K562 (cell line): ENCODE data around the gene B3GAT3. TPM values are rescaled to one million over a fixed set of nuclear protein-coding genes. Genes with fewer than 3 reads are reported as not detected.

Source experiments
- CBFA2T3 ChIP-seq: fragments of 450-650 bp; IDR thresholded peaks from 2 replicates; pipeline ENCODE4 v1.6.1; 2017
- CBX5 ChIP-seq: IDR thresholded peaks from 2 replicates; pipeline ENCODE4 v1.6.1; 2014; ENCODE audit warnings: low read depth, borderline replicate concordance
- EHMT2 ChIP-seq: fragments of 450-650 bp; IDR thresholded peaks from 2 replicates; pipeline ENCODE4 v1.6.1; 2018; ENCODE audit warnings: antibody characterized with exemption
- ETV5 ChIP-seq: sonication (generic); formaldehyde crosslinking; IDR thresholded peaks from 2 replicates; pipeline ENCODE4 v1.4.0; 2020; ENCODE audit warnings: low read depth, mild to moderate bottlenecking, missing genetic modification reagents
- FOXK1 ChIP-seq: sonication (generic); formaldehyde crosslinking; IDR thresholded peaks from 2 replicates; pipeline ENCODE4 v1.8.0; 2022; ENCODE audit warnings: missing genetic modification reagents, mild to moderate bottlenecking, borderline replicate concordance
- FOXM1 ChIP-seq, 2 experiments: fragments of 450-650 bp in 1 of 2; sonication (generic) in 1 of 2; formaldehyde crosslinking in 1 of 2; IDR thresholded peaks; 2 replicates each; pipeline versions ENCODE4 v1.6.1 to v1.9.0; 2017 to 2022; ENCODE audit warnings: low read depth in 2 of 2, mild to moderate bottlenecking in 2 of 2, missing genetic modification reagents in 1 of 2, moderate library complexity in 1 of 2
- FOXP1 ChIP-seq: sonication (generic); formaldehyde crosslinking; IDR thresholded peaks from 2 replicates; pipeline ENCODE4 v1.8.0; 2022; ENCODE audit warnings: mild to moderate bottlenecking, missing genetic modification reagents
- HDAC8 ChIP-seq: fragments of 450-650 bp; IDR thresholded peaks from 2 replicates; pipeline ENCODE4 v1.6.1; 2016; ENCODE audit warnings: mild to moderate bottlenecking, missing genetic modification characterization, moderate library complexity, missing compliant biosample characterization
- HNRNPLL ChIP-seq: fragments of 200-400 bp; formaldehyde crosslinking; IDR thresholded peaks from 2 replicates; pipeline ENCODE4 v1.6.1; 2017; ENCODE audit warnings: low read length, low read depth, mild to moderate bottlenecking; ENCODE audit not compliant: poor library complexity, severe bottlenecking
- HOMEZ ChIP-seq: fragments of 250-450 bp; sonication (Bioruptor Pico); IDR thresholded peaks from 2 replicates; pipeline ENCODE4 v1.4.0; 2020; ENCODE audit warnings: mild to moderate bottlenecking, moderate library complexity
- HSF4 ChIP-seq: fragments of 250-450 bp; sonication (Bioruptor Pico); IDR thresholded peaks from 2 replicates; pipeline ENCODE4 v2.1.2; 2022; ENCODE audit warnings: mild to moderate bottlenecking, moderate library complexity, borderline replicate concordance
- MLLT1 ChIP-seq, 2 experiments: fragments of 450-650 bp; IDR thresholded peaks; 2 replicates each; pipeline ENCODE4 v1.6.1; 2016
- MLX ChIP-seq, 2 experiments: fragments of 450-650 bp in 1 of 2; sonication (generic) in 1 of 2; formaldehyde crosslinking; conservative IDR thresholded peaks; 2 replicates each; pipeline versions ENCODE4 v1.4.0 to v1.8.1; 2020 to 2022; ENCODE audit warnings: mild to moderate bottlenecking in 1 of 2, missing genetic modification reagents in 1 of 2
- MTA3 ChIP-seq: fragments of 450-650 bp; formaldehyde crosslinking; IDR thresholded peaks from 2 replicates; pipeline ENCODE4 v1.6.1; 2017; ENCODE audit warnings: mild to moderate bottlenecking, borderline replicate concordance
- MYNN ChIP-seq, 2 experiments: sonication (generic); formaldehyde crosslinking in 1 of 2; IDR thresholded peaks; 2 replicates each; pipeline versions ENCODE4 v1.5.0 to v1.6.1; 2016 to 2020; ENCODE audit warnings: antibody characterized with exemption in 1 of 2, missing genetic modification reagents in 1 of 2
- PTRF ChIP-seq: fragments of 450-650 bp; IDR thresholded peaks from 2 replicates; pipeline ENCODE4 v1.6.1; 2016; ENCODE audit warnings: mild to moderate bottlenecking, missing genetic modification characterization, missing compliant biosample characterization
- SOX6 ChIP-seq: fragments of 450-650 bp; IDR thresholded peaks from 2 replicates; pipeline ENCODE4 v1.6.1; 2014; ENCODE audit warnings: mild to moderate bottlenecking
- SUPT5H ChIP-seq: fragments of 450-650 bp; IDR thresholded peaks from 2 replicates; pipeline ENCODE4 v1.6.1; 2016
- TAF1 ChIP-seq: IDR thresholded peaks from 2 replicates; pipeline ENCODE4 v1.6.1; 2011; ENCODE audit warnings: mild to moderate bottlenecking, low read length, moderate library complexity; ENCODE audit not compliant: insufficient read depth, control insufficient read depth, severe bottlenecking; ENCODE audit errors: extremely low read depth
- YBX1 ChIP-seq: fragments of 450-650 bp; IDR thresholded peaks from 2 replicates; pipeline ENCODE4 v1.7.1; 2016; ENCODE audit warnings: mild to moderate bottlenecking
- ZBTB7A ChIP-seq: IDR thresholded peaks from 2 replicates; pipeline ENCODE4 v1.6.1; 2011; ENCODE audit warnings: low read depth, mild to moderate bottlenecking, low read length, moderate library complexity, borderline replicate concordance; ENCODE audit not compliant: control insufficient read depth
- ZNF212 ChIP-seq: fragments of 450-650 bp; formaldehyde crosslinking; IDR thresholded peaks from 2 replicates; pipeline ENCODE4 v1.4.0; 2020; ENCODE audit warnings: mild to moderate bottlenecking
- ZNF224 ChIP-seq: sonication (generic); formaldehyde crosslinking; IDR thresholded peaks from 2 replicates; pipeline ENCODE4 v1.8.0; 2022; ENCODE audit warnings: mild to moderate bottlenecking, missing genetic modification reagents
- ZNF444 ChIP-seq: fragments of 250-450 bp; sonication (Bioruptor Pico); IDR thresholded peaks from 2 replicates; pipeline ENCODE4 v1.4.0; 2020; ENCODE audit warnings: mild to moderate bottlenecking, moderate library complexity
- ZNF707 ChIP-seq: fragments of 250-450 bp; sonication (Bioruptor Pico); conservative IDR thresholded peaks from 2 replicates; pipeline ENCODE4 v1.8.0; 2022; ENCODE audit warnings: inconsistent platforms, mild to moderate bottlenecking, moderate library complexity
- ZSCAN29 ChIP-seq: fragments of 450-650 bp; IDR thresholded peaks from 2 replicates; pipeline ENCODE4 v1.6.1; 2017
- ZZZ3 ChIP-seq: fragments of 450-650 bp; IDR thresholded peaks from 2 replicates; pipeline ENCODE4 v1.6.1; 2016; ENCODE audit warnings: antibody characterized with exemption, mild to moderate bottlenecking, moderate library complexity
- polyA plus RNA-seq, 8 experiments: library from polyadenylated mRNA; depleted of rRNA in 4 of 8; stranded (reverse) in 5 of 8; unstranded in 3 of 8; fragments of >200 nt; fragmentation: Nextera tagmentation in 2 of 8; fragmentation: Illumina TruSeq in 1 of 8; extraction: Ambion mirVana in 2 of 8; extraction: Trizol in 1 of 8; gene quantifications; 2 replicates each; pipeline versions ENCODE4 v1.2.1 to v1.2.3, GENCODE V29; 2011 to 2014; ENCODE audit warnings: inconsistent platforms in 1 of 8, missing spikeins in 1 of 8
- total RNA-seq, 7 experiments: library from RNA; depleted of rRNA in 6 of 7; stranded (reverse); fragments of >200 nt in 6 of 7; fragmentation: Illumina TruSeq in 2 of 7; extraction: Trizol in 2 of 7; gene quantifications; 2 replicates each; pipeline versions ENCODE4 v1.2.1 to v1.2.3, GENCODE V29; 2011 to 2021; ENCODE audit warnings: low replicate concordance in 1 of 7

Gene B3GAT3
- total and polyA plus RNA-seq, 9 of the 15 experiments (the other 6 are each of a cell fraction or from before 2014, with no cell fraction given): 0.30 to 64.0 (median 21.4) TPM

- TF ChIP-seq FOXP1 (no peak), MLLT1 (IDR thresholded peaks at IDR 0.05) (no peak), TAF1 (no peak), MLX (CRISPR knock-in tag; conservative IDR thresholded peaks at IDR 0.05) (no peak), CBX5 (no peak), FOXM1 (IDR thresholded peaks at IDR 0.05; ENCODE audit: low read depth) (no peak), FOXM1 (CRISPR knock-in tag; IDR thresholded peaks at IDR 0.05; ENCODE audit: low read depth) (no peak), YBX1 (no peak), SOX6 (no peak), FOXK1 (CRISPR knock-in tag) (no peak), PTRF (no peak), HDAC8 (tag) (no peak), MYNN (IDR thresholded peaks at IDR 0.05) (0 out of 2 replicates have a peak, but pooled peaks have one; percentile 19), MYNN (CRISPR knock-in tag; IDR thresholded peaks at IDR 0.05) (no peak), ZNF707 (CRISPR knock-in tag) (no peak), EHMT2 (no peak), MTA3 (no peak), HSF4 (CRISPR knock-in tag) (no peak), ZBTB7A (peak; percentile 35; the same call in 1 of the 2 replicates), HOMEZ (CRISPR knock-in tag) (no peak), CBFA2T3 (no peak), ZNF224 (CRISPR knock-in tag) (no peak), ZSCAN29 (no peak), SUPT5H (no peak; the same call in 1 of the 2 replicates), ZNF212 (CRISPR knock-in tag) (no peak), ETV5 (CRISPR knock-in tag) (0 out of 2 replicates have a peak, but pooled peaks have one; percentile 8), ZZZ3 (no peak), ZNF444 (CRISPR knock-in tag) (no peak; the same call in 1 of the 2 replicates), HNRNPLL (no peak)
These were observed 47.3 kb downstream of the B3GAT3 start (continued) for GRCh38 chr11:62574363-62575071.
